Activated naive CD4-positive, alpha-beta T cell (primary cell): ENCODE results near the gene CYP2S1.
"Not testable (repeated sequence)": the region's sequence is repeated elsewhere in the genome, so short reads cannot be mapped to it uniquely, and the experiment has no call there.

ENCODE experiments used
- DNase-seq, 4 experiments: peaks; one replicate each; lab custom pipeline; 2025; lab: John Stamatoyannopoulos, UW

CYP2S1 gene

GRCh38 chr19:41226053-41226873 is 33.2 kb downstream of the CYP2S1 start:
- DNase-seq: peak in 1 of 4 experiments; percentile 21

GRCh38 chr19:41226874-41227390 is 33.9 kb downstream of the CYP2S1 start:
- DNase-seq: no peak

- DNase-seq: no peak
Observed at GRCh38 chr19:41228486-41228885, 35.5 kb downstream of the CYP2S1 start.

- DNase-seq: not testable (repeated sequence)
Observed at GRCh38 chr19:41229338-41229737, 36.3 kb downstream of the CYP2S1 start.

GRCh38 chr19:41230067-41230857 is 37.2 kb downstream of the CYP2S1 start:
- no peak for DNase-seq

- no peak for DNase-seq
Observed at GRCh38 chr19:41232686-41233085, 39.7 kb downstream of the CYP2S1 start.

GRCh38 chr19:41233748-41234240 is 40.8 kb downstream of the CYP2S1 start:
- DNase-seq: no peak

GRCh38 chr19:41234512-41235168 is 41.6 kb downstream of the CYP2S1 start:
- no peak for DNase-seq

GRCh38 chr19:41235480-41235879 is 42.5 kb downstream of the CYP2S1 start:
- no peak for DNase-seq

- no peak for DNase-seq
Observed at GRCh38 chr19:41238244-41238643, 45.2 kb downstream of the CYP2S1 start.

GRCh38 chr19:41239363-41239762 is 46.3 kb downstream of the CYP2S1 start:
- DNase-seq: no peak

- no peak for DNase-seq
Observed at GRCh38 chr19:41239961-41240574, 47.0 kb downstream of the CYP2S1 start.

GRCh38 chr19:41241859-41242258 is 48.8 kb downstream of the CYP2S1 start:
- no peak for DNase-seq

GRCh38 chr19:41244117-41244516 is 51.1 kb downstream of the CYP2S1 start:
- no peak for DNase-seq

GRCh38 chr19:41245843-41246242 is 52.8 kb downstream of the CYP2S1 start:
- no peak for DNase-seq

- no peak for DNase-seq
Observed at GRCh38 chr19:41248895-41249294, 55.9 kb downstream of the CYP2S1 start.

- no peak for DNase-seq
Observed at GRCh38 chr19:41249707-41250423, 56.8 kb downstream of the CYP2S1 start.

- no peak for DNase-seq
Observed at GRCh38 chr19:41253660-41254059, 60.6 kb downstream of the CYP2S1 start.

GRCh38 chr19:41255171-41255570 is 62.2 kb downstream of the CYP2S1 start:
- DNase-seq: no peak
